A673 (cell line): ENCODE measurements around the gene TNIP1. TPM values are rescaled to one million over a fixed set of nuclear protein-coding genes. Genes with fewer than 3 reads are reported as not detected.

Experiments
- BruUV-seq: library from RNA; stranded (reverse); fragments of 400-500 nt; replicated peaks from 2 replicates; lab custom pipeline; 2021; lab: Mats Ljungman, UMichigan
- CTCF ChIA-PET: fragments of 300-600 bp; sonication (Branson Sonifier 250); formaldehyde crosslinking; loops from one replicate; lab custom pipeline; 2022; ENCODE audit warnings: antibody characterized with exemption; lab: Charles Lee
- POLR2A ChIA-PET: fragments of 300-600 bp; sonication (Branson Sonifier 250); formaldehyde crosslinking; loops from one replicate; lab custom pipeline; 2022; ENCODE audit warnings: antibody characterized with exemption; ENCODE audit not compliant: low non-redundant PET; lab: Charles Lee
- DNase-seq: peaks from one replicate; pipeline ENCODE4 v3.0.0-alpha.2; 2015; ENCODE audit warnings: low spot score
- H3K27ac ChIP-seq: fragments of 200-600 bp; sonication (generic); 2 replicates; pipeline ENCODE4 v1.5.1; 2016; ENCODE audit warnings: mixed run types, low read depth, mild to moderate bottlenecking, mixed read lengths, antibody characterized with exemption, low read length; ENCODE audit not compliant: poor library complexity, severe bottlenecking
- H3K27me3 ChIP-seq: fragments of 200-600 bp; sonication (generic); replicated peaks from 2 replicates; pipeline ENCODE4 v1.6.1; 2017; ENCODE audit warnings: mixed run types, low read depth, mild to moderate bottlenecking, mixed read lengths, antibody characterized with exemption, low read length; ENCODE audit not compliant: insufficient read depth, poor library complexity
- H3K36me3 ChIP-seq: fragments of 200-600 bp; sonication (generic); 2 replicates; pipeline ENCODE4 v1.6.1; 2016; ENCODE audit warnings: mixed run types, mild to moderate bottlenecking, mixed read lengths, antibody characterized with exemption, low read length; ENCODE audit not compliant: insufficient read depth, poor library complexity, severe bottlenecking
- H3K4me1 ChIP-seq: fragments of 200-600 bp; sonication (generic); 2 replicates; pipeline ENCODE4 v1.6.1; 2017; ENCODE audit warnings: mixed run types, mild to moderate bottlenecking, mixed read lengths, antibody characterized with exemption, low read length; ENCODE audit not compliant: insufficient read depth, poor library complexity, severe bottlenecking
- H3K4me3 ChIP-seq: fragments of 200-600 bp; sonication (generic); 2 replicates; pipeline ENCODE4 v1.5.1; 2016; ENCODE audit warnings: low read depth, mixed run types, mild to moderate bottlenecking, mixed read lengths, low read length; ENCODE audit not compliant: poor library complexity, severe bottlenecking
- H3K9me3 ChIP-seq: fragments of 200-600 bp; sonication (generic); 2 replicates; pipeline ENCODE4 v1.6.1; 2016; ENCODE audit warnings: mixed run types, low read depth, mild to moderate bottlenecking, mixed read lengths, antibody characterized with exemption, low read length; ENCODE audit not compliant: poor library complexity, severe bottlenecking
- EZH2 ChIP-seq: fragments of 200-600 bp; sonication (generic); IDR thresholded peaks from 2 replicates; pipeline ENCODE4 v1.6.1; 2017; ENCODE audit warnings: borderline replicate concordance, low read depth, mild to moderate bottlenecking, mixed read lengths, antibody characterized with exemption, low read length; ENCODE audit not compliant: poor library complexity, severe bottlenecking
- intact Hi-C: fragments of 100-400 bp; cut with micrococcal nuclease; formaldehyde crosslinking; loops from one replicate; pipeline ENCODE4 v1.10.0; 2022; ENCODE audit not compliant: unreplicated experiment
- total RNA-seq: library from RNA; stranded (reverse); gene quantifications from 2 replicates; pipeline ENCODE4 v1.2.3, GENCODE V29; 2021
- TF ChIP-seq, protein P1 (sequence below): fragments of 300-800, 200-600 bp; sonication (generic); conservative IDR thresholded peaks from 2 replicates; pipeline ENCODE4 v1.5.1; 2017; ENCODE audit warnings: low read depth, mild to moderate bottlenecking, antibody characterized with exemption, low read length, moderate library complexity, mixed read lengths

TNIP1 gene
- total RNA-seq, 1 experiment from 2014 or later, result 33.3 TPM

DNA sequence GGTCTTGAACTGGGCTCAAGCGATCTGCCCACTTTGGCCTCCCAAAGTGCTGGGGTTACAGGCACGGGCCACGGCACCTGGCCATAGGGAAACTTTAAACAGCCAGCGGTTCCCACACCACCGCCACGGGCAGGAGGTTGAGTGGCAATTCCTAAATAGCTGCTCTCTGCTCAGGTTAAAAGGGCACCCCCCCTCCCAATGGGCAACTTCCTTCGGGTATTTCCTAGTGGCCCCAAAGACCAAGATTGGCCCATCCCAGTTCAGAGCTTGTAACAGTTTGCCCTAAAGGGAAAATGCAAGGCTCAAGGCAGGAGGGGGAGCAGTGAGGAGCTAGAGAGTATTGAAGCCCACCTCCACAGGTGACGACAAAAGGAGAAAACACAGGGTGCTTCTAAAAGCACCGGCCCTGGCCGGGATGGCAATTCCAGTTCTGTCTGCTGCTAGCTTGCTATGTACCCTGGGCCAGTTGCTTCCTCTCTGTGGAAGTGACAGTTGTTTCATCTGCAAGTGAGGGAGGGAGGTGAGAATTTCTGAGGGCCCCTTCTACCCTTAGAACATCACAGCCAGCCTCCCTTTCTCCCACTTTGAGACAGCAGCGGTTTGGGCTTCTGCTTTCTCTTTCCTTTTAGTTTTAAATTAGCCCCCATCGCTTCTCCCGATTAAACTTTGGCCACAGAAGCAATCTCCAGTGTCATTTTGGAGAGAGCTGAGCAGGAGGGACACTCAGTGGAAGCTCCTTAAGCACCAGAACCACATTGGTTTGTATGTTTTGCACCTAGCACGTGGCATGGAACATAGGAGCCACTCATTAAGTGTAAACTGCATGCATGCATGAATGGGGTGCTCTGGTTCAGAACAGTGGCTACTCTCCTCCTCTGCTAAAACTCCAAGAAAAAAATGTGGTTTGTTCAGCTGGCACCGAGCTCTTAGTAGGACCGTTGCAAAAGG lies 17.3 kb upstream of the TNIP1 start:
- Histone ChIP-seq H3K4me3 (no peak overlapping the region), H3K4me1 (peaks cover 8% of the 10 kb centered on the region), H3K9me3 (no peaks in the 10 kb centered on the region), H3K27me3 (no peaks in the 10 kb centered on the region), H3K36me3 (no peaks in the 10 kb centered on the region), H3K27ac (no peak overlapping the region)
- no TSS peak for BruUV-seq
- POLR2A ChIA-PET, result no interaction called here
- no peak for DNase-seq
- intact Hi-C loops, result no loop called here
- no peak for TF ChIP-seq EZH2
- TF ChIP-seq, protein P1, sequence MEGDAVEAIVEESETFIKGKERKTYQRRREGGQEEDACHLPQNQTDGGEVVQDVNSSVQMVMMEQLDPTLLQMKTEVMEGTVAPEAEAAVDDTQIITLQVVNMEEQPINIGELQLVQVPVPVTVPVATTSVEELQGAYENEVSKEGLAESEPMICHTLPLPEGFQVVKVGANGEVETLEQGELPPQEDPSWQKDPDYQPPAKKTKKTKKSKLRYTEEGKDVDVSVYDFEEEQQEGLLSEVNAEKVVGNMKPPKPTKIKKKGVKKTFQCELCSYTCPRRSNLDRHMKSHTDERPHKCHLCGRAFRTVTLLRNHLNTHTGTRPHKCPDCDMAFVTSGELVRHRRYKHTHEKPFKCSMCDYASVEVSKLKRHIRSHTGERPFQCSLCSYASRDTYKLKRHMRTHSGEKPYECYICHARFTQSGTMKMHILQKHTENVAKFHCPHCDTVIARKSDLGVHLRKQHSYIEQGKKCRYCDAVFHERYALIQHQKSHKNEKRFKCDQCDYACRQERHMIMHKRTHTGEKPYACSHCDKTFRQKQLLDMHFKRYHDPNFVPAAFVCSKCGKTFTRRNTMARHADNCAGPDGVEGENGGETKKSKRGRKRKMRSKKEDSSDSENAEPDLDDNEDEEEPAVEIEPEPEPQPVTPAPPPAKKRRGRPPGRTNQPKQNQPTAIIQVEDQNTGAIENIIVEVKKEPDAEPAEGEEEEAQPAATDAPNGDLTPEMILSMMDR, result no peak
- CTCF ChIA-PET, result interaction anchor here (0.9 kb wide), 1 partner anchor 18 kb away, joined by 3 read pairs; no protein-coding TSS in a partner anchor

DNA sequence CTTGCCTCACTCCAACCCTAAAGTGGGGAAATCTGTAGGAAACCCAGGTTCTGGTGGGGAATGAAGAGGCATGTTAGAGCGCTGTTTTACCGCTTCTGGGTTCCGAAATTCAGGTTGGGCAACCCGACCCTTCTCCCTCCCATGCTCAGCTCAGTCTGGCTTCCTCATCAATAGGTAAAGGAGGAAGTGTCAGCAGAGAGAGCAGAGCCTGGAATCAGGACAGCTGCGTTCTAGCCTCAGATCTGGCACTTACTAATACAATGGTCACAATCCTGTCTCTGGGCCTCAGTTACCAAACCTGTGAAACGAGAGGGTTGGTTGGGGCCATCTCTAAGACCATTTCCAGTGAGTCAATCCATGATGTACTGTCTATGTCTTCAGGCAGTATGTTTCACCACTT lies 16.2 kb upstream of the TNIP1 start:
- BruUV-seq, result no TSS peak
- Histone ChIP-seq H3K27ac (no peak overlapping the region), H3K4me3 (no peak overlapping the region), H3K4me1 (peaks cover 8% of the 10 kb centered on the region), H3K36me3 (no peaks in the 10 kb centered on the region), H3K9me3 (no peaks in the 10 kb centered on the region), H3K27me3 (no peaks in the 10 kb centered on the region)
- ChIA-PET POLR2A (no interaction called here), CTCF (no interaction called here)
- no peak for DNase-seq
- TF ChIP-seq, protein P1, result no peak
- no peak for TF ChIP-seq EZH2
- intact Hi-C loops, result no loop called here

GRCh38 chr5:151096001-151096373 lies 15.2 kb upstream of the TNIP1 start:
- no peaks in the 10 kb centered on the region for H3K27me3 ChIP-seq
- no peak overlapping the region for H3K27ac ChIP-seq
- TF ChIP-seq, protein P1, result no peak
- TF ChIP-seq EZH2, result no peak
- CTCF ChIA-PET, result no interaction called here
- intact Hi-C loops, result no loop called here
- H3K4me3 ChIP-seq, result no peak overlapping the region
- no peaks in the 10 kb centered on the region for H3K36me3 ChIP-seq
- BruUV-seq, result no TSS peak
- no peak for DNase-seq
- peaks cover 8% of the 10 kb centered on the region for H3K4me1 ChIP-seq
- no peaks in the 10 kb centered on the region for H3K9me3 ChIP-seq
- POLR2A ChIA-PET, result no interaction called here
